Activated CD8-positive, alpha-beta memory T cell treated with anti-CD3 and anti-CD28 coated beads for 24 hours (primary cell): ENCODE results near the gene FGFBP2.

Source experiments
- DNase-seq: peaks from one replicate; pipeline ENCODE4 v3.0.0-alpha.2; 2020

The FGFBP2 gene

DNA sequence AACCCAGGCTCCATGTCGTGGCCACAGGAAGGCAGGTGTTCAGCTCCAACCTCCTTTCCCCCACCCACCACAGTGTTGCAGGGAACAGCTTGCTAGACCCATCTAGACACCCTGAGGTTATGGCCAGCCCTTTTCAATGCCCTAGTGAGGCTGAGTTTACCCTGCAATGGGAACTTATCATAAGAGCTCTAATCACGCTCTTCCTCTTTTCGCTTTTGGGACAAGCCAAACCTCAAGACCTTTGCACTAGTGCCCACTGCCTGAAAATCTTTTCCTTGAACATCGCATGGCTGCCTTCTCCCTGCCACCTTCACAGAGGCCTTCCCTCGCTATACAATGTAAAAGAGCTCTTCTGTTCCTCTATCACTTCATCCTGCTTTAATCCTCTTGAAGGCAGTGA, 2.4 kb upstream of the FGFBP2 start:
- no peak for DNase-seq

GRCh38 chr4:15964159-15964558, 1.2 kb upstream of the FGFBP2 start:
- DNase-seq, result no peak

- DNase-seq, result peak; percentile 79
Measured at GRCh38 chr4:15963576-15963975, 601 bp upstream of the FGFBP2 start.

- DNase-seq, result peak; percentile 67
Measured at GRCh38 chr4:15961781-15962510, 1.0 kb downstream of the FGFBP2 start.

- no peak for DNase-seq
Measured at GRCh38 chr4:15958562-15958961, 4.4 kb downstream of the FGFBP2 start.

DNA sequence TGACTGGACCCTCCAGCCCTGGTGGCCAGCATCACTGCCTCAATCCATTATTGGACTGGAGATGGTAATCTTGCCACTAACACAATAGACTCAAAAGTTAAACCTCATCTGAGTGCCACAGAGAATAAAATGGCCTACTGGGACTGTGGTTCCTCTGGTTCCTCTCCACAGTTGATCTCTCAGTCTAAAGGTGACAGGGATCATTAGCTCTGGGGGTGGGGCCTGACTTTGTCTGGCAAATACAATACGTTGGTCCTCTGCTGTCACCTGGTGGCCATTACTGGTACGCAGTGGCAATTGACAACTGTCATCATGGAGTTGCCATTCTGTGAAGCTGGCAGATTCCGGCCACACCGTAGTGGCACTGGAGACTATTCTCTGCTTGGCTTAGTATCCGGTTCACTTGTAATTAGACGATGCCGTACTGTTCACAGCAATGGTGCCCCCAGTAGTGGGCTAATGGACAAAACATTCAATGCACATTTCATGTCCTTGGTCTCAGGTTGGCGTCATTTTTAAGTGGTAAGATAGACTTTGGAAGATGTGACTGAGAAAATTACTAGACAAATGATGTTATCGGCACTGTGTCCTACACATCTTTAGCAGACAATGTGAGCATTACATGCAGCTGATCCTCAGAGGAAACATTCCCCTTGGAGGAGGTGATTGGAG, 6.7 kb downstream of the FGFBP2 start:
- DNase-seq, result peak; percentile 93

- no peak for DNase-seq
Measured at GRCh38 chr4:15955670-15956069, 7.3 kb downstream of the FGFBP2 start.

DNA sequence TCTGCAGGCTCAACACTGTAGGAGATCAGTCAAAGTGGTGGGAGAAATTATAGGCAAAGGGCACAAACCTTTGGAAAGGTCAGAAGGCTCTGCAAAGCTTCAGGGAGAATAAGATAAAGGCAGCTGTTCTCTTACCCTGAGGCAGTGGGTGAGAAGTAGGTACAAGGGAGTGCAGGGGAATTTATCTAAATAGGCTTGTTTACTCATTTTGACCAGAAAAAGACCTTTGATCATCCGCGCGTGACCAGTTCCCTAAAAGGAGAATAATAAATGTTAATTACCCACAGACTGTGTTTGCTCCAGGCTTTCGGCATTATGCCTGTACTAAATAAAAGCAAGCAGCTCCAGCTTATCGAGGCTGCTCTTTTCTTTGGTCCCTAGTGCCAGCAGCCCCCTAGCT, 9.3 kb downstream of the FGFBP2 start:
- DNase-seq, result no peak

DNA sequence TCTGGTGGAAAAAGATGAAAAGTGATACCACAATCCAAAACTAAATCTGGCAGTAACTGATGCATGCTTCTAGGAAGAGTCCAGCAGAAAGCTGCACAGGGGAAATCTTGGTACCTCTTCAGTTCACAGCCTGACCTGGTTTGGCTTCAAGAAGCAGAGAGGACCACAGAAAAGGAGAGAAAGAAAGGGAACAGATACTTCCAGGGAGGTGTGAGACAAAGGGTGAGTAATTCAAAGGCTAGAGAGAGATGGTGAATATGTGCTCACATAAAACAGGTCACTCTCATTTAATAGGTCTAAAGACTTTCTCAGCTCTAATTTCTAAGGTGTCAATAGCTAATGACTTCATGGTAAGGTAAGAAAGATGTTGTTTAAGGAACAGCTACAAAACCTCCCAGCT, 11.2 kb downstream of the FGFBP2 start:
- DNase-seq, result no peak

- no peak for DNase-seq
Measured at GRCh38 chr4:15948826-15949225, 14.1 kb downstream of the FGFBP2 start.

GRCh38 chr4:15947684-15948083, 15.3 kb downstream of the FGFBP2 start:
- no peak for DNase-seq

- no peak for DNase-seq
Measured at GRCh38 chr4:15945516-15945915, 17.5 kb downstream of the FGFBP2 start.

GRCh38 chr4:15944895-15945294, 18.1 kb downstream of the FGFBP2 start:
- DNase-seq, result no peak

DNA sequence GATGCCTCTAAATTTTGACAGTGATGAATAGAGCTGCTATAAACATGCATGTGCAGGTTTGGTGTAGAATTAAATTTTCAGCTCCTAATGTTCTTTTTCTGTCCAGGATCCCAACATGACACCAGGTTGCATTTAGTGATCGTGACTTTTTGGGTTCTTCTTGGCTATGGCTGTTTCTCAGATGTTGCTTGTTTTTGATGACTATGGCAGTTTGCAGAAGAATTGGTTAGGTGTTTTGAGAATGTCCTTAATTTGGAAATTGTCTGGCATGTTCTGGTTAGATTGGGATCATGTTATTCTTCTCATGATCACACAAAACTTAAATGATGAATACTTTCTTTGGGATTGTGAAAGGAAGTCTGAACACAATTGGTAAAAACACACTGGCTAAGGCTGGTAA, 20.7 kb downstream of the FGFBP2 start:
- DNase-seq, result no peak

- DNase-seq, result no peak
Measured at GRCh38 chr4:15938640-15939039, 24.3 kb downstream of the FGFBP2 start, which contains the start of gene FGFBP1. FGFBP1 (minus strand) TSS chr4:15938740; CDS start chr4:15936632, 2,108 bp downstream.

DNA sequence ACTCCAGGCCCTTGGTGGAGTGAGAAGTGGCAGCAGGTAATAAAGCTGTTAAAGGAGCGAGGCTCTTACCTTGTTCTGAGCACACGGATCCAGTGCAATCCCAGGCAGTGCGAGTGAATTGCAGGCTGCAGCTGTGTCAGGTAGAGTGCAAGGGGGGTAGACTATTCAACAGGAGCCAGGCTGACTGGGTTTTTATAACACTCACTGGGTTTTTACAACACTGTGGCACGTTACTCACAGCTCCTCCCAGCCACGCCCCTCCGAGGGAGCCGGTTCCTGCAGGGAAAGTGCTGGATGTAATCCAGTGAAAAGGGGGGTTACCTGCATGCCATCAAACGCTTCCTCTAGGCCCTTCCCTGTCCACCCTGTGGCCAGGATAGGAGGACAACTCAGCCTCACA, 24.8 kb downstream of the FGFBP2 start:
- no peak for DNase-seq

GRCh38 chr4:15936495-15936894, 26.5 kb downstream of the FGFBP2 start:
- DNase-seq, result no peak

DNA sequence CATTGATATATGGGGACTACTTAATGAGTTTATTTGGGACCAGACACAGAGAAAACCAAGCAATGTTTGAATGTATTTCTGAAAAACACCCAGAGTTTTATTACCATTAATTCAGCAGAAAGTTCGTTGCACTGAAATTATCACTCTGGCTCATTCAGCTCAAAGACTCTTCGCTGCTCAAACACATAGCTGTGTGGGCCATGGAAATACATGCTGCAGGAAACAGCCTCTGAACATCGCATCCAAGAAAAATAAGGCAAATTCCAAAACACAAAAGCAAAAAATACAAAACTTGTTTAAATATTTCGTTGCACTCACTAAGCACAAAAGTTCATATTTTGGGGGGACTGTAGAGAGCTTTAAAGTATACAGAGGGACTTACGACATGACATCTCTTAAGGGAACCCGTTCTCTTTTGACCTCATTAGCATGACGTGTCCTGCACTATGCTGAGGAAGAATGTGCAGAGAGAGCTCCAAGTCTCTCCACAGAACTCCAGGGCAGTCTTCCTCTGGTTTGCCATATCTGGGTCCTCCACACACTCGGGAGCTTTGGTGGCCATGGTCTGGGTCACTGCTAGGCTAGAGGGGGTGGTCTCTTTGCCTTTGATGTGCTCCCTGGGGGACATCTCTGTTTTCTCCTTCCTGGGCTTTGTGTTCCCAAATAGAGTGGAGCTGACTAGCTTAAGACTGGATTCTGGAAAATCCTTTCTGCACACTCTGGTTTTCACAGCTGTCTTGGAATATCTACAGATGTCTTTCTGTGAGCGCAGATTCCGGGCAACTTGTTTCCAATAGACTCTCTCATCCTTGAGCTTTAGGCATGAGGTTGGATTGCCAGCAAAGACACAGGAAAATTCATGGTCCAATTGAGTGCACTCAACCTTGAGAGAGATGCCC, 27.2 kb downstream of the FGFBP2 start:
- no peak for DNase-seq

GRCh38 chr4:15934259-15934658, 28.7 kb downstream of the FGFBP2 start:
- no peak for DNase-seq

DNA sequence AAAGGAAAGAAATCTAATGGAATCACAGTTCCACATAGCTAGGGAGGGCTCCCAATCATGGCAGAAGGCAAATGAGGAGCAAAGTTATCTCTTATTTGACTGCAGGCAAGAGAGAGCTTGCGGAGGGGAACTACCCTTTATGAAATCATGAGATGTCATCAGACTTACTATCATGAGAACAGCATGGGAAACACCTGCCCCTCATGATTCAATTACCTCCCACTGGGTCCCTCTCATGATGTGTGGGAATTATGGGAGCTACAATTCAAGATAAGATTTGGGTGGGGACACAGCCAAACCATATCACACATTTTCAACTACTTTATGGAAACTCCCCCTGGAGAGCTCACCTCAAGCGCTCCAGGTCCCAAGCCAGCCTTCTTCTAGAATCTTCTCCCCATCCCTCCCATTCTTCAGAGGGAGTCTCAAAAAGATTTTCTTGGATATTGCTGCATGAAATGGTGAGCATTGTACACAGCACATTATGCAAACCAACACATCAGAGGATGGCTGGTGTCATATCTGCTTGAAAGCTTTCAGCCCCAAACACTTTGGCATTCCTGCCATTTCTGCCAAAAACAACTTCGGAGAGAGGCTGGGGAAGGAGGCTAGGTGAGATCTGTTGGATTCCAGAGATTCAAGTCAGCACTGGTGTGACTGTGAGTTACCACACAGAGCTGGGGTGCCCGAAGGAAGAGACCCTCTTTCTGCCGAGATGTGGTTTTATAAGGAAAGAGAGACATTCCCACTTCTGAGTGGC, 31.3 kb downstream of the FGFBP2 start:
- DNase-seq, result no peak

- no peak for DNase-seq
Measured at GRCh38 chr4:15930314-15930713, 32.7 kb downstream of the FGFBP2 start.

- no peak for DNase-seq
Measured at GRCh38 chr4:15929540-15929939, 33.4 kb downstream of the FGFBP2 start.

DNA sequence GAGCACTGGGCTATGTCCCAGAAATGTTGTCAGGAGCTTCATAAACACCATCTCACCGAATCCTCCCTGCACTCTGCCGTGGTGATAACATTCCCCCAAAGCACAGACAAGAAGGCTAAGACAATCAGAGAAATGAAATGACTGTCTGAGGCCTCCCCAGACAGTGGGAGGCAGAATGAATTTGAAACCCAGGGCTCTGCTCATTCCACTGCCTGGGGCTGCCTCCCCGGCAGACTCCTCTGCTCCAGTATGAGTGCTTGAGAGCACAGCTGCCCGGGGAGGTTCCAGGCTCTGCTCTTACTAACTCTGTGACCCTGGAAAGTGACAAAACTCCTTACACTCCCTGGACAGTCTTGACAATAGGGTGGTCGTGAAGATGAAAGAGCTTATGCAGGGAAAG, 34.1 kb downstream of the FGFBP2 start:
- DNase-seq, result no peak
